ENCODE measurements around the gene FANCE. TPM values are rescaled to one million over a fixed set of nuclear protein-coding genes. Genes with fewer than 3 reads are reported as not detected.

The FANCE gene
- total RNA-seq, 1 experiment from 2014 or later = 13.3 TPM

DNA sequence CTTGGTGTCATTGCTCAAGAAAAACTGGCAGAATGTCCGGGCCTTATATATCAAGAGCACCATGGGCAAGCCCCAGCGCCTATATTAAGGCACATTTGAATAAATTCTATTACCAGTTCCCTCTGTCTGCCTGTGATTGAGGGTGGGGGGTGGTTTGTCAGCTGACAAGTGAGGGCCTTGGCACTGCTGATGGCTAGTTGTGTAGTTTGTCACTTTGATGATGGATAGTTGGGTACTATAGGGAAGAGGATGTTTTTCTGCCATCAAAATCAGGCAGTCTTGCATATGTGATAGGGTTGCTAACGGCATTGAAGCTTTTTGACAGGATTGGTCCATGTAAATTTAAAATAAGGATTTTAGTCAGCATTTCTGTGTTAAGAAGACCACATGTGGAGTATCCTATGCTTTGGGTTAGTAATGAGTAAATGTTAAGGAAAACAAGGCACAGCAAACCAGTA lies 18.6 kb downstream of the FANCE start:
- peaks cover 89% of the 10 kb centered on the region for H3K36me3 Mint-ChIP-seq (ENCODE audit: insufficient read depth, unreplicated experiment)
- intact Hi-C loops (cut with micrococcal nuclease) = loop anchor here (2.0 kb wide), 1 partner anchor 14 kb away; no protein-coding TSS in a partner anchor
- no peaks in the 10 kb centered on the region for H3K9me3 Mint-ChIP-seq (ENCODE audit: unreplicated experiment)
- DNase-seq (ENCODE audit: unreplicated experiment) = no peak
- ChIA-PET CTCF (interaction anchor here (0.6 to 1.3 kb wide), 6 partner anchors 9 to 266 kb away, joined by 3 to 7 read pairs (median 4); no protein-coding TSS in a partner anchor), POLR2A (interaction anchor here (0.7 to 10.3 kb wide), 14 partner anchors 8 to 340 kb away, joined by 3 to 198 read pairs (median 4); partner anchors contain the start of genes FANCE, PPARD and TEAD3)
- peak overlapping the region; percentile 95 for H3K4me3 Mint-ChIP-seq (ENCODE audit: unreplicated experiment)
- no peaks in the 10 kb centered on the region for H3K27me3 Mint-ChIP-seq (ENCODE audit: insufficient read depth, unreplicated experiment)
- TF ChIP-seq, protein P1, sequence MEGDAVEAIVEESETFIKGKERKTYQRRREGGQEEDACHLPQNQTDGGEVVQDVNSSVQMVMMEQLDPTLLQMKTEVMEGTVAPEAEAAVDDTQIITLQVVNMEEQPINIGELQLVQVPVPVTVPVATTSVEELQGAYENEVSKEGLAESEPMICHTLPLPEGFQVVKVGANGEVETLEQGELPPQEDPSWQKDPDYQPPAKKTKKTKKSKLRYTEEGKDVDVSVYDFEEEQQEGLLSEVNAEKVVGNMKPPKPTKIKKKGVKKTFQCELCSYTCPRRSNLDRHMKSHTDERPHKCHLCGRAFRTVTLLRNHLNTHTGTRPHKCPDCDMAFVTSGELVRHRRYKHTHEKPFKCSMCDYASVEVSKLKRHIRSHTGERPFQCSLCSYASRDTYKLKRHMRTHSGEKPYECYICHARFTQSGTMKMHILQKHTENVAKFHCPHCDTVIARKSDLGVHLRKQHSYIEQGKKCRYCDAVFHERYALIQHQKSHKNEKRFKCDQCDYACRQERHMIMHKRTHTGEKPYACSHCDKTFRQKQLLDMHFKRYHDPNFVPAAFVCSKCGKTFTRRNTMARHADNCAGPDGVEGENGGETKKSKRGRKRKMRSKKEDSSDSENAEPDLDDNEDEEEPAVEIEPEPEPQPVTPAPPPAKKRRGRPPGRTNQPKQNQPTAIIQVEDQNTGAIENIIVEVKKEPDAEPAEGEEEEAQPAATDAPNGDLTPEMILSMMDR (IDR thresholded peaks at IDR 0.05; ENCODE audit: unreplicated experiment) = no peak
- BruUV-seq (replicated peaks) = no TSS peak
- peak overlapping the region; percentile 97 for H3K27ac Mint-ChIP-seq (ENCODE audit: low read depth, unreplicated experiment)
- peaks cover 13% of the 10 kb centered on the region for H3K4me1 Mint-ChIP-seq (ENCODE audit: insufficient read depth, unreplicated experiment)

DNA sequence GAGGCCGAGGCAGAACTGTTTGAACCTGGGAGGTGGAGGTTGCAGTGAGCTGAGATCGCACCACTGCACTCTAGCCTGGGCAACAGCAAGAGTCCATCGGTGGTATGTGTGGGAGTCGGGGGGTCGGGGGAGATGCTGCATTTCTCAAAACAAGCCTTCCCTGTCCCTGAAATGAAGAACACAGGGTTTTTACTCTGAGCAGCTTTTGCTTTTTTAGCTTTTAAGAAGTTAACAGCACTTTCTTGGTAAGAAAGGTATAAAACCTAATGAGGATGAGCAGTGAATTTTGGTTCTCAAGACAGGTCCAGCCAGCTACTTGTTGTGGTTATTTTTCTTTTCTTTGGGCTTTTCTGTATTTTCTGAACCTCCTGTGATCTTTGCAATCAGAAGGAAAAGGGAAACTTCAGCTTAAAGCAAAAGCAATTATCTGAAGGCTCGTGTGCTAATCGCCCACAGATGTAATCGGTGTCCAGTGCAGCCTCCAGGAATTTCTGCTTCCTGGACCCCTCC lies 19.8 kb downstream of the FANCE start:
- ChIA-PET CTCF (interaction anchor here (0.7 to 1.3 kb wide), 5 partner anchors 8 to 265 kb away, joined by 3 to 4 read pairs (median 3); no protein-coding TSS in a partner anchor), POLR2A (interaction anchor here (0.8 to 10.3 kb wide), 10 partner anchors 8 to 265 kb away, joined by 3 to 198 read pairs (median 5); partner anchors contain the start of genes ARMC12, FANCE, PPARD and TEAD3)
- H3K36me3 Mint-ChIP-seq (ENCODE audit: insufficient read depth, unreplicated experiment) = peaks cover 90% of the 10 kb centered on the region
- intact Hi-C loops (cut with micrococcal nuclease) = loop anchor here (2.0 kb wide), 1 partner anchor 13 kb away; no protein-coding TSS in a partner anchor
- H3K27ac Mint-ChIP-seq (ENCODE audit: low read depth, unreplicated experiment) = peak overlapping the region; percentile 97
- H3K9me3 Mint-ChIP-seq (ENCODE audit: unreplicated experiment) = no peaks in the 10 kb centered on the region
- peak overlapping the region; percentile 95 for H3K4me3 Mint-ChIP-seq (ENCODE audit: unreplicated experiment)
- no peaks in the 10 kb centered on the region for H3K27me3 Mint-ChIP-seq (ENCODE audit: insufficient read depth, unreplicated experiment)
- peaks cover 13% of the 10 kb centered on the region for H3K4me1 Mint-ChIP-seq (ENCODE audit: insufficient read depth, unreplicated experiment)
- no TSS peak for BruUV-seq (replicated peaks)
- DNase-seq (ENCODE audit: unreplicated experiment) = no peak
- TF ChIP-seq, protein P1 (IDR thresholded peaks at IDR 0.05; ENCODE audit: unreplicated experiment) = no peak

DNA sequence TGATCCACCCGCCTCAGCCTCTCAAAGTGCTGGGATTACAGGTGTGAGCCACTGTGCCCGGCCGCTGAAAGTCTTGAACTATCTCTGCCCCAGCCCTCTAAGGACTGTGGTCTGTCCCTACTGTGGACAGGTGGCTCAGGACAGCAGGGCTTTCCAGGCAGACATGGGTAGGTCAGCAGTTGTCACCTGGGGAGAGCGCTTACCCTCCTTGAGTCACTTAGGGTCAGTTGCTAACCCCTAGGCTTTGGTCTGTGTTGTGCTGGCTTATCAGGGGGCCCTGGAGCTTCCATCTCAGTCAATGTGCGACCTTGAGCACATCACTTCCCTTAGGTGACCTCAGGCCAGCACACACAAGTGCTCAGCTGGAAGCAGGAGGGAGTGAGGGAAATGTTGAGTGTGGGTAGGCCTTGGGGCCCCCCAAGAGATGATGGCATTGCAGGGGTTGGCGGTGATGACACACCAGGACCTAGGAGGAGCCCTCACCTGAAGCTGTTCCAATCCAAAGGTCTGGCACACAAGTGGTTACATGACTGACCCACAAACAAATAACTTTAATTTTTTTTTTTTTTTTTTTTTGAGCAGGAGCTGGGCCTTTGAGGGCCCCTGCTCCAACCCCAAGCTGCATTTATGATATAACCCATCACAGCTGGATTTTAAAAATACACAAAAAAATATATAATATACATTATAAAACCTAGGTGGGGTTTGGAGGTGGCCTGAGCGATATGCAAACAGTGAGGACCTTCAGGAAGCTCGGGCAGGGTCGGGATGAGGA lies 21.1 kb downstream of the FANCE start:
- Mint-ChIP-seq H3K27me3 (ENCODE audit: insufficient read depth, unreplicated experiment) (no peaks in the 10 kb centered on the region), H3K36me3 (ENCODE audit: insufficient read depth, unreplicated experiment) (peaks cover 81% of the 10 kb centered on the region), H3K9me3 (ENCODE audit: unreplicated experiment) (no peaks in the 10 kb centered on the region), H3K4me3 (ENCODE audit: unreplicated experiment) (no peak overlapping the region), H3K4me1 (ENCODE audit: insufficient read depth, unreplicated experiment) (peaks cover 13% of the 10 kb centered on the region), H3K27ac (ENCODE audit: low read depth, unreplicated experiment) (no peak overlapping the region)
- BruUV-seq (replicated peaks) = no TSS peak
- POLR2A ChIA-PET = interaction anchor here (0.7 to 10.3 kb wide), 6 partner anchors 10 to 175 kb away, joined by 3 to 198 read pairs (median 18); partner anchors contain the start of genes DEF6, FANCE and TEAD3
- TF ChIP-seq, protein P1 (IDR thresholded peaks at IDR 0.05; ENCODE audit: unreplicated experiment) = no peak
- CTCF ChIA-PET = interaction anchor here (0.6 to 1.0 kb wide), 3 partner anchors 79 to 1271 kb away, joined by 3 to 4 read pairs (median 3); no protein-coding TSS in a partner anchor
- no peak for DNase-seq (ENCODE audit: unreplicated experiment)
- intact Hi-C loops (cut with micrococcal nuclease) = no loop called here

DNA sequence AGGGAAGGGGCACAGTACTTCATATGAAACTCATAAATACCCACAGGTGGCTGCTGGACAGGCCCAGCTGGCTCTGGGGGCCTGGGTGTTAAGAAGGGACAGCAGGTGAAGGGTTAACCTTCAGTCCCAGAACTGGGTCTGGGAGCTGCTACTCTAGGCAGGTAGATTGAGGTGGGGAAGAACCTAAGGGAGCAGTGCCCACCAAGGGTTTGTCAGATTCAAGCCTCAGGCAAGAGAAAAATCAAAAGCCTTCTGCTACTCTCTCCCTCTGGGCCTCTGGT lies 21.7 kb downstream of the FANCE start:
- H3K9me3 Mint-ChIP-seq (ENCODE audit: unreplicated experiment) = no peaks in the 10 kb centered on the region
- peaks cover 13% of the 10 kb centered on the region for H3K4me1 Mint-ChIP-seq (ENCODE audit: insufficient read depth, unreplicated experiment)
- no peak for DNase-seq (ENCODE audit: unreplicated experiment)
- intact Hi-C loops (cut with micrococcal nuclease) = no loop called here
- H3K27me3 Mint-ChIP-seq (ENCODE audit: insufficient read depth, unreplicated experiment) = no peaks in the 10 kb centered on the region
- BruUV-seq (replicated peaks) = no TSS peak
- TF ChIP-seq, protein P1 (IDR thresholded peaks at IDR 0.05; ENCODE audit: unreplicated experiment) = no peak
- H3K36me3 Mint-ChIP-seq (ENCODE audit: insufficient read depth, unreplicated experiment) = peaks cover 76% of the 10 kb centered on the region
- H3K4me3 Mint-ChIP-seq (ENCODE audit: unreplicated experiment) = no peak overlapping the region
- POLR2A ChIA-PET = interaction anchor here (0.9 to 10.3 kb wide), 4 partner anchors 9 to 95 kb away, joined by 3 to 198 read pairs (median 18); partner anchors contain the start of gene FANCE
- no peak overlapping the region for H3K27ac Mint-ChIP-seq (ENCODE audit: low read depth, unreplicated experiment)
- CTCF ChIA-PET = no interaction called here
